ENCODE measurements around the gene UBE2D3.
"Not testable (repeated sequence)": the region's sequence is repeated elsewhere in the genome, so short reads cannot be mapped to it uniquely, and the experiment has no call there.

The UBE2D3 gene

GRCh38 chr4:102829803-102830202 lies 2.5 kb upstream of the UBE2D3 start:
- DNase-seq (ENCODE audit: low spot score), result no peak

- DNase-seq (ENCODE audit: low spot score), result no peak
These were observed 1.1 kb upstream of the UBE2D3 start for GRCh38 chr4:102828497-102828808.

GRCh38 chr4:102827674-102828496 lies 534 bp upstream of the UBE2D3 start:
- peak; percentile 100 for DNase-seq (ENCODE audit: low spot score)

GRCh38 chr4:102826105-102826889 lies 1.1 kb downstream of the UBE2D3 start:
- no peak for DNase-seq (ENCODE audit: low spot score)

GRCh38 chr4:102825261-102826091 lies 1.9 kb downstream of the UBE2D3 start:
- DNase-seq (ENCODE audit: low spot score), result peak; percentile 93

- DNase-seq (ENCODE audit: low spot score), result peak; percentile 45
These were observed 3.0 kb downstream of the UBE2D3 start for GRCh38 chr4:102824398-102824797.

GRCh38 chr4:102823897-102824296 lies 3.5 kb downstream of the UBE2D3 start:
- peak; percentile 36 for DNase-seq (ENCODE audit: low spot score)

- DNase-seq (ENCODE audit: low spot score), result no peak
These were observed 3.9 kb downstream of the UBE2D3 start for GRCh38 chr4:102823464-102823863.

- no peak for DNase-seq (ENCODE audit: low spot score)
These were observed 7.6 kb downstream of the UBE2D3 start for GRCh38 chr4:102819588-102820365.

- DNase-seq (ENCODE audit: low spot score), result not testable (repeated sequence)
These were observed 8.3 kb downstream of the UBE2D3 start for GRCh38 chr4:102819100-102819499.

- DNase-seq (ENCODE audit: low spot score), result no peak
These were observed 9.6 kb downstream of the UBE2D3 start for GRCh38 chr4:102817613-102818268.

GRCh38 chr4:102817021-102817605 lies 10.2 kb downstream of the UBE2D3 start:
- no peak for DNase-seq (ENCODE audit: low spot score)

GRCh38 chr4:102815981-102816380 lies 11.4 kb downstream of the UBE2D3 start:
- DNase-seq (ENCODE audit: low spot score), result peak; percentile 97

- DNase-seq (ENCODE audit: low spot score), result no peak
These were observed 17.7 kb downstream of the UBE2D3 start for GRCh38 chr4:102809691-102810090.

- no peak for DNase-seq (ENCODE audit: low spot score)
These were observed 18.2 kb downstream of the UBE2D3 start for GRCh38 chr4:102809190-102809589.

GRCh38 chr4:102808009-102808408 lies 19.3 kb downstream of the UBE2D3 start:
- no peak for DNase-seq (ENCODE audit: low spot score)

GRCh38 chr4:102807345-102807744 lies 20.0 kb downstream of the UBE2D3 start:
- DNase-seq (ENCODE audit: low spot score), result no peak

GRCh38 chr4:102799816-102800215 lies 27.5 kb downstream of the UBE2D3 start:
- DNase-seq (ENCODE audit: low spot score), result no peak

- no peak for DNase-seq (ENCODE audit: low spot score)
These were observed 32.4 kb downstream of the UBE2D3 start for GRCh38 chr4:102794999-102795398.

- no peak for DNase-seq (ENCODE audit: low spot score)
These were observed 34.9 kb downstream of the UBE2D3 start for GRCh38 chr4:102792361-102792936.

Measured in RKO (cell line).